ENCODE results near the gene OVAAL. TPM values are rescaled to one million over a fixed set of nuclear protein-coding genes. Genes with fewer than 3 reads are reported as not detected.

OVAAL gene
- total and polyA plus RNA-seq, 2 of the 4 experiments (the other 2 are of a cell fraction): not detected

DNA sequence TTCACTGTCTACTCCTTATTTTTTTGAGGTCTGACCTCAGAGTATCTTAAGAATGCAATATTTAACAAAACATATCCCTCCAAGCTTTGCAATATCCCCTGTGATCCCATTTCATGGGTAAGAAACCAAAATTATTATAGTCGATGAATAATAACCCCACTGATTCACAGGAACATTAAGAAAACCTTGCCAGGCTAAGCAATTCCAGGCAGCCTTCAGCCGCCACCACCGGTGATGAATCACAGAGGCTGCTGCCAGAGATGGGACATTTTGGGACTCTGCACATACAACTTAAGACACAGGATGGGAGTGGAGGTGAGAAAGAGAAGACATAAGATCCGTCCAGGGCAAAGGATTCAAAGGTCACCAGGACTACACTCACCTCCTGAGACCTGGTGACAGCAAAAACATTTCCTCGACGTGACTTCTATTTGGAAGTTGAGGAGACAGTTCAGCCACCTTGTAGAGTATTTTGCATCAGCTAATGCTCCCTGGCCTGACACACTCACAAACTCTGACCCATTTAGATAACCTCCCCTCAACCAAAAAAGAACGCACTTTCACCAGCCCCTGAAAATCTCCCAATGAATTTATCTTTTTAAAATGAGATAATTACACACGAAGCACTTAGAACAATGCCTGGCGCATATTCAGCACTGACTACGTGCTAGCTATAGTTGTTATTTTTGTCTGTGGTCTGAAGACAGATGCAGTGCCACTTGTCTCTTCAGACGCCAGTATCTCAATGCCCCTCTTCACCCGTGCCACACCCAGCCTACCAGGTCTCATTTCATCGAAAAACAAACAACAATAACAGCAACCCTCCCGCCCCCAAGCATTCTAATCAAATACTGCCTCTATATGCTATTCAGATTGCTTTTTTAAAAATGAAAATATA lies 17.8 kb upstream of the OVAAL start:
- H4K91ac ChIP-seq (ENCODE audit: insufficient read depth, low read depth, low read length): no peak overlapping the region
- H3K4me3 ChIP-seq (ENCODE audit: insufficient read depth, low read depth, low read length): no peak overlapping the region
- H3K4me1 ChIP-seq (ENCODE audit: control insufficient read depth, insufficient read depth, low read length): peaks cover 8% of the 10 kb centered on the region
- no peak overlapping the region for H2AFZ ChIP-seq (replicated peaks; ENCODE audit: low read length, poor library complexity)
- no peak overlapping the region for H4K8ac ChIP-seq (ENCODE audit: low read depth in 2 of 2, low read length in 2 of 2)
- H3K9ac ChIP-seq (ENCODE audit: low read depth, low read length): no peak overlapping the region
- WGBS, 2 experiments (ENCODE audit: extremely low coverage in 2 of 2, insufficient read length in 1 of 2): no CpG with 5 or more reads among the region's 14 CpGs
- no peak overlapping the region for H2BK5ac ChIP-seq (ENCODE audit: low read depth, low read length, poor library complexity, severe bottlenecking)
- H3K9me1 ChIP-seq (ENCODE audit: insufficient read depth, low read length): peaks cover 6% of the 10 kb centered on the region; the same call in 1 of the 2 replicates
- ATAC-seq (ENCODE audit: low read depth) (peak; percentile 15; the same call in 1 of the 2 replicates), DNase-seq (peak; percentile 31)
- no peak overlapping the region for H3K18ac ChIP-seq (ENCODE audit: low read depth, low read length)
- H4K20me1 ChIP-seq (ENCODE audit: insufficient read depth, low read length): no peaks in the 10 kb centered on the region
- no peaks in the 10 kb centered on the region for H3K9me3 ChIP-seq (ENCODE audit: control insufficient read depth, insufficient read depth, low read length)
- H2AK5ac ChIP-seq (ENCODE audit: low read depth, low read length): 0 out of 2 replicates have a peak overlapping the region, but pooled peaks have one; percentile 22
- no TSS peak for BruUV-seq (replicated peaks)
- peak overlapping the region; percentile 39; the same call in 1 of the 2 replicates for H3K14ac ChIP-seq (replicated peaks; ENCODE audit: low read depth, low read length)
- 0 out of 2 replicates have a peak overlapping the region, but pooled peaks have one; percentile 28 for H3K23ac ChIP-seq (ENCODE audit: low read depth, low read length)
- no peak overlapping the region for H3K4me2 ChIP-seq (ENCODE audit: low read depth, low read length)
- H2BK15ac ChIP-seq (ENCODE audit: low read depth, low read length): 0 out of 3 replicates have a peak overlapping the region, but pooled peaks have one; percentile 28
- H3K27me3 ChIP-seq (ENCODE audit: control insufficient read depth, insufficient read depth, low read length): 0 out of 2 replicates have a peak, but pooled peaks cover 2% of the 10 kb centered on the region
- ChIA-PET CTCF (interaction anchor here (1.0 kb wide), 1 partner anchor 319 kb away, joined by 3 read pairs; no protein-coding TSS in a partner anchor), POLR2A (ENCODE audit: unreplicated experiment) (no interaction called here)
- no peaks in the 10 kb centered on the region for H3K36me3 ChIP-seq (ENCODE audit: control insufficient read depth, insufficient read depth, low read length)
- intact Hi-C loops (cut with micrococcal nuclease): no loop called here
- no peaks in the 10 kb centered on the region for H3K79me1 ChIP-seq (ENCODE audit: low read depth in 1 of 2, low read length in 2 of 2)
- no peak overlapping the region for H2AK9ac ChIP-seq (replicated peaks; ENCODE audit: low read depth, low read length, poor library complexity)
- in situ Hi-C loops (cut with MboI; ENCODE audit: low sequenced_read_pairs): no loop called here
- no peak overlapping the region for H3K56ac ChIP-seq (ENCODE audit: extremely low read depth, insufficient read depth, low read length)
- dilution Hi-C loops (cut with HindIII; ENCODE audit: low sequenced_read_pairs, unreplicated experiment): no loop called here
- H4K5ac ChIP-seq (ENCODE audit: low read depth, low read length): 0 out of 2 replicates have a peak overlapping the region, but pooled peaks have one; percentile 22
- no peak overlapping the region for H3K27ac ChIP-seq (ENCODE audit: insufficient read depth, low read length)
- peak overlapping the region; percentile 54 for H3K4ac ChIP-seq (ENCODE audit: low read depth, low read length)
- peak overlapping the region; percentile 10; the same call in 1 of the 2 replicates for H2BK120ac ChIP-seq (ENCODE audit: low read depth, low read length)
- H2BK20ac ChIP-seq (ENCODE audit: low read depth, low read length): no peak overlapping the region
- TF ChIP-seq RFX5 (IDR thresholded peaks at IDR 0.05; ENCODE audit: low read depth, low read length) (no peak), MXI1 (IDR thresholded peaks at IDR 0.05; ENCODE audit: borderline replicate concordance, low read depth, low read length) (no peak), POLR2A (IDR thresholded peaks at IDR 0.05; ENCODE audit: low read depth, low read length) (no peak), NFE2L2 (IDR thresholded peaks at IDR 0.05; ENCODE audit: low read depth, low read length) (no peak), MAZ (IDR thresholded peaks at IDR 0.05; ENCODE audit: borderline replicate concordance, low read depth, low read length) (no peak), FOS (IDR thresholded peaks at IDR 0.05; ENCODE audit: low read depth, low read length) (no peak), CHD1 (IDR thresholded peaks at IDR 0.05; ENCODE audit: low read depth, low read length) (no peak), USF2 (IDR thresholded peaks at IDR 0.05; ENCODE audit: low read depth, low read length) (no peak), RAD21 (IDR thresholded peaks at IDR 0.05; ENCODE audit: low read length) (no peak), MAFK (IDR thresholded peaks at IDR 0.05; ENCODE audit: low read depth, low read length) (no peak), BHLHE40 (IDR thresholded peaks at IDR 0.05; ENCODE audit: low read depth, low read length) (no peak), CEBPB (IDR thresholded peaks at IDR 0.05; ENCODE audit: low read depth, low read length) (no peak)
- TF ChIP-seq, protein P1, sequence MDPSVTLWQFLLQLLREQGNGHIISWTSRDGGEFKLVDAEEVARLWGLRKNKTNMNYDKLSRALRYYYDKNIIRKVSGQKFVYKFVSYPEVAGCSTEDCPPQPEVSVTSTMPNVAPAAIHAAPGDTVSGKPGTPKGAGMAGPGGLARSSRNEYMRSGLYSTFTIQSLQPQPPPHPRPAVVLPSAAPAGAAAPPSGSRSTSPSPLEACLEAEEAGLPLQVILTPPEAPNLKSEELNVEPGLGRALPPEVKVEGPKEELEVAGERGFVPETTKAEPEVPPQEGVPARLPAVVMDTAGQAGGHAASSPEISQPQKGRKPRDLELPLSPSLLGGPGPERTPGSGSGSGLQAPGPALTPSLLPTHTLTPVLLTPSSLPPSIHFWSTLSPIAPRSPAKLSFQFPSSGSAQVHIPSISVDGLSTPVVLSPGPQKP (IDR thresholded peaks at IDR 0.05; ENCODE audit: borderline replicate concordance, low read depth, low read length): no peak
- TF ChIP-seq, protein P2, sequence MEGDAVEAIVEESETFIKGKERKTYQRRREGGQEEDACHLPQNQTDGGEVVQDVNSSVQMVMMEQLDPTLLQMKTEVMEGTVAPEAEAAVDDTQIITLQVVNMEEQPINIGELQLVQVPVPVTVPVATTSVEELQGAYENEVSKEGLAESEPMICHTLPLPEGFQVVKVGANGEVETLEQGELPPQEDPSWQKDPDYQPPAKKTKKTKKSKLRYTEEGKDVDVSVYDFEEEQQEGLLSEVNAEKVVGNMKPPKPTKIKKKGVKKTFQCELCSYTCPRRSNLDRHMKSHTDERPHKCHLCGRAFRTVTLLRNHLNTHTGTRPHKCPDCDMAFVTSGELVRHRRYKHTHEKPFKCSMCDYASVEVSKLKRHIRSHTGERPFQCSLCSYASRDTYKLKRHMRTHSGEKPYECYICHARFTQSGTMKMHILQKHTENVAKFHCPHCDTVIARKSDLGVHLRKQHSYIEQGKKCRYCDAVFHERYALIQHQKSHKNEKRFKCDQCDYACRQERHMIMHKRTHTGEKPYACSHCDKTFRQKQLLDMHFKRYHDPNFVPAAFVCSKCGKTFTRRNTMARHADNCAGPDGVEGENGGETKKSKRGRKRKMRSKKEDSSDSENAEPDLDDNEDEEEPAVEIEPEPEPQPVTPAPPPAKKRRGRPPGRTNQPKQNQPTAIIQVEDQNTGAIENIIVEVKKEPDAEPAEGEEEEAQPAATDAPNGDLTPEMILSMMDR (conservative IDR thresholded peaks at IDR 0.05; ENCODE audit: low read depth, low read length): no peak

All from IMR-90 (cell line).